SU-DHL-6 (cell line): ENCODE measurements around the gene SMOC1.

Experiments
- EZH2phosphoT487 ChIP-seq: fragments of 200-600 bp; sonication (generic), shearing (Covaris generic); conservative IDR thresholded peaks from 2 replicates; pipeline ENCODE4 v1.6.1; 2018; ENCODE audit warnings: mild to moderate bottlenecking, antibody characterized with exemption, low read length, moderate library complexity, mixed read lengths
- TF ChIP-seq, protein P1 (sequence below): fragments of 200-600 bp; sonication (generic); IDR thresholded peaks from one replicate; pipeline ENCODE4 v1.5.1; 2017; ENCODE audit warnings: antibody characterized with exemption, mild to moderate bottlenecking, low read length, moderate library complexity; ENCODE audit not compliant: insufficient read depth, poor library complexity, severe bottlenecking

DNA sequence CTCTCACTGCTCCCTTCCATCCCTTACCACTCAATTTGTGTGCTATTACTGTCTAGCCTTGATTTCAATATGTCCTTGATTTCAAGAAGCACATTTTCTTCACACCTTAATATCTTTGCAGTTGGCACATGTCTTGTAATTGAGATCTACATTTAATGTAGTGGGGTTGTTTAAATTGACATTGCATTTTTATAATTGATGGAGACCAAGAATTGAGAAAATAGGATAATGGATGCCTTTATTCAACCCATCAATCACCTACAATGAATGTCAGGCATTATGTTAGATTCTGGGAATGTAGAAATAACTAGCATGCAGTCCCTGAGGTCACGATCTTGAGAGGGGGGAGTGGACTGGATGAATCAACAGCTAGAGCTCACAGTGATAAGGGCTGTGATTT, 94.6 kb downstream of the SMOC1 start:
- TF ChIP-seq, protein P1, sequence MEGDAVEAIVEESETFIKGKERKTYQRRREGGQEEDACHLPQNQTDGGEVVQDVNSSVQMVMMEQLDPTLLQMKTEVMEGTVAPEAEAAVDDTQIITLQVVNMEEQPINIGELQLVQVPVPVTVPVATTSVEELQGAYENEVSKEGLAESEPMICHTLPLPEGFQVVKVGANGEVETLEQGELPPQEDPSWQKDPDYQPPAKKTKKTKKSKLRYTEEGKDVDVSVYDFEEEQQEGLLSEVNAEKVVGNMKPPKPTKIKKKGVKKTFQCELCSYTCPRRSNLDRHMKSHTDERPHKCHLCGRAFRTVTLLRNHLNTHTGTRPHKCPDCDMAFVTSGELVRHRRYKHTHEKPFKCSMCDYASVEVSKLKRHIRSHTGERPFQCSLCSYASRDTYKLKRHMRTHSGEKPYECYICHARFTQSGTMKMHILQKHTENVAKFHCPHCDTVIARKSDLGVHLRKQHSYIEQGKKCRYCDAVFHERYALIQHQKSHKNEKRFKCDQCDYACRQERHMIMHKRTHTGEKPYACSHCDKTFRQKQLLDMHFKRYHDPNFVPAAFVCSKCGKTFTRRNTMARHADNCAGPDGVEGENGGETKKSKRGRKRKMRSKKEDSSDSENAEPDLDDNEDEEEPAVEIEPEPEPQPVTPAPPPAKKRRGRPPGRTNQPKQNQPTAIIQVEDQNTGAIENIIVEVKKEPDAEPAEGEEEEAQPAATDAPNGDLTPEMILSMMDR: no peak
- TF ChIP-seq EZH2phosphoT487: no peak
